Thyroid gland (tissue), 4 donors: ENCODE data around the gene SH3RF3.

Experiments
- POLR2A ChIP-seq, 2 donors: fragments of 450-650 bp; IDR thresholded peaks; one replicate each; pipeline ENCODE4 v1.6.1; 2017; ENCODE audit warnings: antibody characterized with exemption in 2 of 2, mild to moderate bottlenecking in 2 of 2, moderate library complexity in 1 of 2
- TF ChIP-seq, protein P1 (sequence below), 6 experiments: fragments of 200-600 bp in 3 of 6; fragments of 450-650 bp in 3 of 6; sonication (generic) in 3 of 6; IDR thresholded peaks; one replicate each; pipeline ENCODE4 v1.5.1; 2016 to 2019; ENCODE audit warnings: antibody characterized with exemption in 6 of 6, mild to moderate bottlenecking in 2 of 6, inconsistent platforms in 1 of 6, moderate library complexity in 1 of 6

DNA sequence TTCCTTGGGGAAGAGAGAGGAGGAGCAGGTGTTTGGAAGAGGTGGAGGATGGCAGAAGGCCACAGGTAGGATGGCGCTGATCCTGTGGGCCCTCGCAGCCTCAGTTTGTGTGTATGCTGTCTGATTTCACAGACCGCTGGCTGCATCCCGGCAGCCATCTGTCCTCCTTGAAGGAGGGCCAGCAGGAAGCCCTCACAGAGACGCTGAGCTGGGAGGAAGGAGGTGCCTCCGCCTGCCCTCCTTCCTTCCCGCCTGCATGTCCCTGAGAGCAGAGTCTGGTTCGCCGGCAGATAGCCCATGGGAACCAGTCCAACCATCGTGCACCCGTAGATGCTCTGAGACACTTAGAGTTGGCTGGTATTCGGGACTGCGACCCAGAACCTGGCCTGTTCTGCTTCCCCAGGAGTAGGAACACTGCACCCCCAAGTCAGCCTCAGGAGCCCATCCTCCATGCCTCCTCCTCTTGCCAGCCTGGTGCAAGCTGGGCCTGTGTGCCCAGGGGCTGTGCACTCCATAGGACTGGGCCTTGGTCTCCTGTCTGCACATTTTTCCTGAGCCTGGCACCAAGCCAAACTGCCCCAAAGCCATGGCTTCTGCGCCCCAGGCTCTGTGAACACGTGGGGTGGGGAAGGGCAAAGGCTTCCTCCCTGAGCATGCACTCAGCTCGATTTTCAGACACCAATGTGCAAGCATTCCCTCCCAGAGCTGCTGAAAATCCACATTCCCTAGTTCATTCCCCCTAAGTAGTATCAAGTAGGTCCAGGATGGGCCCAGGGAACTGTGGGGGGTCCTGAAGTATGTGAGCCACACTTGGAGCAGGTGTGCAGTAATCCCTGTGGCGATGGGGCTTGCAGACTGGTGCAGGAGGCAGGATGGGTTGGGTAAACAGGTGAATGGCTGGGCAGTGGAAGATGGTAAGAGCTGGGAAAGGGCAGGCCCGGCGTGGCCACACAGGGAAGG lies 369.2 kb downstream of the SH3RF3 start:
- TF ChIP-seq, protein P1, sequence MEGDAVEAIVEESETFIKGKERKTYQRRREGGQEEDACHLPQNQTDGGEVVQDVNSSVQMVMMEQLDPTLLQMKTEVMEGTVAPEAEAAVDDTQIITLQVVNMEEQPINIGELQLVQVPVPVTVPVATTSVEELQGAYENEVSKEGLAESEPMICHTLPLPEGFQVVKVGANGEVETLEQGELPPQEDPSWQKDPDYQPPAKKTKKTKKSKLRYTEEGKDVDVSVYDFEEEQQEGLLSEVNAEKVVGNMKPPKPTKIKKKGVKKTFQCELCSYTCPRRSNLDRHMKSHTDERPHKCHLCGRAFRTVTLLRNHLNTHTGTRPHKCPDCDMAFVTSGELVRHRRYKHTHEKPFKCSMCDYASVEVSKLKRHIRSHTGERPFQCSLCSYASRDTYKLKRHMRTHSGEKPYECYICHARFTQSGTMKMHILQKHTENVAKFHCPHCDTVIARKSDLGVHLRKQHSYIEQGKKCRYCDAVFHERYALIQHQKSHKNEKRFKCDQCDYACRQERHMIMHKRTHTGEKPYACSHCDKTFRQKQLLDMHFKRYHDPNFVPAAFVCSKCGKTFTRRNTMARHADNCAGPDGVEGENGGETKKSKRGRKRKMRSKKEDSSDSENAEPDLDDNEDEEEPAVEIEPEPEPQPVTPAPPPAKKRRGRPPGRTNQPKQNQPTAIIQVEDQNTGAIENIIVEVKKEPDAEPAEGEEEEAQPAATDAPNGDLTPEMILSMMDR (IDR thresholded peaks at IDR 0.05): no peak
- TF ChIP-seq POLR2A (IDR thresholded peaks at IDR 0.05): no peak
